NCI-H146 (cell line): ENCODE data around the gene TENM4.

ENCODE experiments used
- DNase-seq: peaks from one replicate; lab custom pipeline; 2025; lab: John Stamatoyannopoulos, UW

Gene TENM4

GRCh38 chr11:79418241-79418640, 22.6 kb downstream of the TENM4 start:
- DNase-seq, result no peak

GRCh38 chr11:79417069-79417920, 23.5 kb downstream of the TENM4 start:
- DNase-seq, result no peak

GRCh38 chr11:79415912-79416311, 24.9 kb downstream of the TENM4 start:
- no peak for DNase-seq

- DNase-seq, result no peak
Measured at GRCh38 chr11:79415411-79415810, 25.4 kb downstream of the TENM4 start.

- no peak for DNase-seq
Measured at GRCh38 chr11:79414644-79415317, 26.0 kb downstream of the TENM4 start.

- no peak for DNase-seq
Measured at GRCh38 chr11:79414041-79414440, 26.8 kb downstream of the TENM4 start.

- no peak for DNase-seq
Measured at GRCh38 chr11:79413268-79413667, 27.6 kb downstream of the TENM4 start.

GRCh38 chr11:79412761-79413160, 28.1 kb downstream of the TENM4 start:
- DNase-seq, result no peak

- DNase-seq, result no peak
Measured at GRCh38 chr11:79409330-79409729, 31.5 kb downstream of the TENM4 start.

GRCh38 chr11:79406376-79406775, 34.5 kb downstream of the TENM4 start:
- DNase-seq, result no peak

GRCh38 chr11:79404806-79405205, 36.0 kb downstream of the TENM4 start:
- no peak for DNase-seq

- no peak for DNase-seq
Measured at GRCh38 chr11:79404325-79404724, 36.5 kb downstream of the TENM4 start.

- DNase-seq, result no peak
Measured at GRCh38 chr11:79403839-79404238, 37.0 kb downstream of the TENM4 start.

- DNase-seq, result no peak
Measured at GRCh38 chr11:79402912-79403311, 37.9 kb downstream of the TENM4 start.

GRCh38 chr11:79400717-79401330, 40.0 kb downstream of the TENM4 start:
- DNase-seq, result no peak

GRCh38 chr11:79400206-79400605, 40.6 kb downstream of the TENM4 start:
- no peak for DNase-seq

- DNase-seq, result no peak
Measured at GRCh38 chr11:79397252-79397651, 43.6 kb downstream of the TENM4 start.

GRCh38 chr11:79396674-79397073, 44.2 kb downstream of the TENM4 start:
- DNase-seq, result no peak

GRCh38 chr11:79396001-79396400, 44.8 kb downstream of the TENM4 start:
- no peak for DNase-seq

- peak; percentile 30 for DNase-seq
Measured at GRCh38 chr11:79393362-79394043, 47.3 kb downstream of the TENM4 start.

- no peak for DNase-seq
Measured at GRCh38 chr11:79392161-79392560, 48.7 kb downstream of the TENM4 start.

- no peak for DNase-seq
Measured at GRCh38 chr11:79390923-79391322, 49.9 kb downstream of the TENM4 start.
